Smooth muscle cell of the brain vasculature (primary cell): ENCODE data around the gene PDE6A.
A peak's percentile ranks its signal among the peaks of the same experiment; 100 is the strongest.

ENCODE experiments used
- DNase-seq: peaks from one replicate; pipeline ENCODE4 v3.0.0-alpha.2; 2012; ENCODE audit warnings: low read depth, low spot score

Gene PDE6A

DNA sequence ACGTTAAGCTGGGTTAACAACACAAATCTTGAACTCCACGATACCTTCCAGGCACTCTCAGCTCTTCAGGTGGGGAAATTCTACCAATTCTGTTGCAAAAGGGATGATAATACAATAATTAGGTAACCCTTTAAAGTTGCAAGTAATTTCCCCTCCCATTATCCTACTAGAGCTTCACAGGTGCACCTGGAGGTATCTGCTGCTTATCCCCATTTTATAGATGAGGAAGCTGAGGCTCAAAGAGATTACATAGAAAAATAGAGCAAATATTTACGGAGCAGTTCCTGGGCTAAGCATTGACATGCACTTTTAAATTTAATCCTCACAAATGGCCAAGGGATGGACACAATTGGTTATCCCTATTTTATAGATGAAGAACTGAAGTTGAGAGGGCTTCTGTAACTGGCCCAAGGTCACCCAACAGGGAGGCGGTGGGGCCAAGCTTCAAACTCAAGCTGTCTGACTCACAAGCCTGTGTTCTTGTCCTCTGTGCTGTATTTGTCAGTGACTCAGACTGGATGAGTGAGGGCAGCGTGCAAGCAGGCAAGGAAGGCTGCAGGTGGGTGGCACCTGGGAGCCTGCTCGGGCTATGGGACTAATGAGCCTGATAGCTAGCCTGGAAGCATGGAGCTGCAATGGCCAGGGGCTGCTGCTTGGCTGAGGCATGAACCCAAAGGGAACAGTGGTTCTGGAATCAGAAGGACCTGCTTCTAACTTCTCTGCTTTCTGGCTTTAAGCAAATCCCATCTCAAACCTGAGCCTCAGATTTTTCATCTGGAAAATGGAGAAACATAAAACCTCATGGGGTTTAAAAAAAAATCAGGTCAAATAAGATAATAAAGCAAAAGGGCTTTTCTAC is 105.5 kb downstream of the PDE6A start:
- DNase-seq: no peak

DNA sequence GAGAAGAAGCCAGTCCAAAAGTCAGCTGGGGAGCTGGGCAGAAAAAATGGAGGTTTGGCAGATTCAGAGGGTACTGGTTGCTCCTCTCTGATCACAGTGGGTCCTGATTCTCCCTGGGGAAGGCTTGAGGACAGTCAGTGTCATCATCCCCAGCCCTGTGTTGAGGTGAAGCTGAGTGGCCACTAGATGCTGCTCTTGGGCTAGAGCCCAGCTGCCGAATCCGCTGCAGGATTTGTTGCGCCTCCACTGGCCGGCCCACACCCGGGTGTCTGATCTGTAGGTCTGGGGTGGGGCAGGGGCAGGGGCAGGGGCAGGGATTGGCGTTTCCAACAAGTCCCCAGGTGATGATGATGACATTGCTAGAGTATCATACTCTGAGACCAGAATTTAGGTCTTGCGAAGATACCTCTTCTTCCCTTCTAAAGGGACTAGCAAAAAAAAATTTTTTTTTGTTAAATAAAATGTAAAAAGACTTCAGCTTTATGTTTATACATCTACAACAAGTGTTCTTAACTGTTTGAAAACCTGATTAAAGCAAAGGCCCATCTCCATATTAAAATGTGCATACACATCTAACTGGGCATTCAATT is 106.8 kb downstream of the PDE6A start:
- DNase-seq: no peak

DNA sequence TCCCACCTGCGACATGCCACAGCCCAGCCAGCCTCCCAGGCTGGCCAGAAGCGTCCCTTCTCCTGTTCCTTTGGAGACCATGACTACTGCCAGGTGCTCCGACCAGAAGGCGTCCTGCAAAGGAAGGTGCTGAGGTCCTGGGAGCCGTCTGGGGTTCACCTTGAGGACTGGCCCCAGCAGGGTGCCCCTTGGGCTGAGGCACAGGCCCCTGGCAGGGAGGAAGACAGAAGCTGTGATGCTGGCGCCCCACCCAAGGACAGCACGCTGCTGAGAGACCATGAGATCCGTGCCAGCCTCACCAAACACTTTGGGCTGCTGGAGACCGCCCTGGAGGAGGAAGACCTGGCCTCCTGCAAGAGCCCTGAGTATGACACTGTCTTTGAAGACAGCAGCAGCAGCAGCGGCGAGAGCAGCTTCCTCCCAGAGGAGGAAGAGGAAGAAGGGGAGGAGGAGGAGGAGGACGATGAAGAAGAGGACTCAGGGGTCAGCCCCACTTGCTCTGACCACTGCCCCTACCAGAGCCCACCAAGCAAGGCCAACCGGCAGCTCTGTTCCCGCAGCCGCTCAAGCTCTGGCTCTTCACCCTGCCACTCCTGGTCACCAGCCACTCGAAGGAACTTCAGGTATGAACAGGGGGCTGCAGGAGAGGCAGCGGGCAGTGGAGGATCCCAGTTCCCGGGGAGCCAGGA is 108.0 kb downstream of the PDE6A start:
- DNase-seq: no peak

DNA sequence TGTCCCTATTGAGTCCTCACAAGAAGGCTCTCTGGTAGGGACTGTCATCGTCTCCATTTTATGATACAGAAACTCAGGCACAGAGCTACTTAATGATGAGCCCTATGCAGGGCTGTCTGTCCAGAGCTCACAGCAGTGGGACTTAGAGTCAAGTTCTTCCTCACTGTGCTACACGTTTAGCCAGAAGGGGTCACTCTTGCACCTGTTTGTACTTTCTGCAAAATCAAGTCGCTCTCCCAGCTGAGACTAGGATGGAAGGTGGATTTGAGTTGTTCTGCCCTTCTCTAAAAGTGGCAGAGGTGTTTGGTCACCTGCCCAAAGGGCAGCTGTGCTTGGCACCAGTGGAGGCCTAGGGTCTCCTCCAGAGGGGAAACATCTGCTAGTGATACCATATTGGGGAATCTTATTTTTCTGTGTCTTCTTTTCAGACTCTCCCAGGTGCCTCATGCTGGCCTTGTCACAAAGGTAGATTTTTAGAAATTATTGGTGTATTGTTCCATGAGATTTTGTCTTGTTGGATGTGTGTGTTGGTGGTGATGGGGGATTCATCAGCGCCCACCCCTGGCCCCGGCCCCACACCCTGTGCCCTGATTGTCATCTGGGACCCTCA is 110.2 kb downstream of the PDE6A start:
- peak; percentile 87 for DNase-seq

DNA sequence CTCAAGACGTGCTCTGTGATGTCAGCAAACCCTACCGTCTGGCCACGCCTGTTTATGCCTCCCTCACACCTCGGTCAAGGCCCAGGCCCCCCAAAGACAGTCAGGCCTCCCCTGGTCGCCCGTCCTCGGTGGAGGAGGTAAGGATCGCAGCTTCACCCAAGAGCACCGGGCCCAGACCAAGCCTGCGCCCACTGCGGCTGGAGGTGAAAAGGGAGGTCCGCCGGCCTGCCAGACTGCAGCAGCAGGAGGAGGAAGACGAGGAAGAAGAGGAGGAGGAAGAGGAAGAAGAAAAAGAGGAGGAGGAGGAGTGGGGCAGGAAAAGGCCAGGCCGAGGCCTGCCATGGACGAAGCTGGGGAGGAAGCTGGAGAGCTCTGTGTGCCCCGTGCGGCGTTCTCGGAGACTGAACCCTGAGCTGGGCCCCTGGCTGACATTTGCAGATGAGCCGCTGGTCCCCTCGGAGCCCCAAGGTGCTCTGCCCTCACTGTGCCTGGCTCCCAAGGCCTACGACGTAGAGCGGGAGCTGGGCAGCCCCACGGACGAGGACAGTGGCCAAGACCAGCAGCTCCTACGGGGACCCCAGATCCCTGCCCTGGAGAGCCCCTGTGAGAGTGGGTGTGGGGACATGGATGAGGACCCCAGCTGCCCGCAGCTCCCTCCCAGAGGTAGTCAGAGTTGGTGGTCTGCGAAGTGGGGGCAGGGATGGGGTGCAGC is 111.3 kb downstream of the PDE6A start:
- DNase-seq: no peak

DNA sequence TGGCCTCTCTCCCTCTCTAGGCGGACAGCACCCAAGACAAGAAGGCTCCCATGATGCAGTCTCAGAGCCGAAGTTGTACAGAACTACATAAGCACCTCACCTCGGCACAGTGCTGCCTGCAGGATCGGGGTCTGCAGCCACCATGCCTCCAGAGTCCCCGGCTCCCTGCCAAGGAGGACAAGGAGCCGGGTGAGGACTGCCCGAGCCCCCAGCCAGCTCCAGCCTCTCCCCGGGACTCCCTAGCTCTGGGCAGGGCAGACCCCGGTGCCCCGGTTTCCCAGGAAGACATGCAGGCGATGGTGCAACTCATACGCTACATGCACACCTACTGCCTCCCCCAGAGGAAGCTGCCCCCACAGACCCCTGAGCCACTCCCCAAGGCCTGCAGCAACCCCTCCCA is 112.0 kb downstream of the PDE6A start:
- no peak for DNase-seq

DNA sequence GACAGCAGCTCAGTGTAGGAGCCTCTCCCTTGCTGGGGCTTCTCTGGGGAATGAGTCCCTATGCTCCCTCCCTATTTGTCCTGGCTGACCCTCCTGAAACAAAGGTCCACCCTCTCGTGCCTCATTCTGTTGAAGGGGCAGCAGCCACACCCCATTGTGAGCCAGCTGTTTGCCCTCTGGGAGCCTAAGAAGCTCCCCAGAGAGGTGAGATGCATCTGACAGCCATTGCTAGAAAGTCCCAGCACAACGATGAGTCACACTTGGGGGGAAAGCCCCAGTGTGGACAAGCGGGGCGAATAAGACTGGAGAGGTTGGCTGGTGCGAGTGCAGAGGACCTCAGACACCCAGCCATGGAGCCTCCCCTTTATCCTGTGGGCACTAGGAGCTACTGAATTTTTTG is 113.1 kb downstream of the PDE6A start:
- DNase-seq: no peak

DNA sequence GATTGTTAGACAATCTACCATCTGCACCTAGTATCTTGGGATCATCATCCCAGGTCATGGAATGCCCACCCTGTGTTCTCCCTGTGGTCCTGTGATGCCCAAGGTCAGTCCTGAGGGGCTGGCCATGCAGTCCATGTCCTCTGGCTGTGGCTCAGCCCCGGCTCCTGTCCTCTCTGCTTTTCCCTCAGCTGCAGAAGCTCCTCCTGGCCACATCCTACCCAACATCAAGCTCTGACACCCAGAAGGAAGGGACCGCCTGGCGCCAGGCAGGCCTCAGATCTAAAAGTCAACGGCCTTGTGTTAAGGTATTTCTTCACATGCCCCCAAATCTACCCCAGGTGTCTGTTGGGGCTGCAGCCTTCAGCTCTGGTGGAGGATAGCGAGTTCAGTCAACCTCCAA is 114.0 kb downstream of the PDE6A start:
- DNase-seq: no peak

DNA sequence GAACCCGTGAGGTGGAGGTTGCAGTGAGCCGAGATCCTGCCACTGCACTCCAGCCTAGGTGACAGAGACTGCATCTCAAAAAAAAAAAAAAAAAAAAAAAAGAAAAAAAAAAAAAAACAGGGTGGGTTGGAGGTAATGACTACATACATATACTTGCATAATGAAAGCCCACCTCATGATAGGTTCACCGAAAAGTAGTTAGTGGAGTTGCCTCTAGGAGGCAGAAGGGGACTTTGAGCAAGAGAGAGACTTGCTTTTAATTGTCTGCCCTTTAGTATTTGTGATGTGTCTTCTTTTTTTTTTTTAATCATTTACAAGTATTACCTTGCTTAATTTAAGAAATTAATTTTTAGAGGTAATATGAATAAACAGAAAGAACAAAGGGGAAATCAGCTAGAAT is 114.6 kb downstream of the PDE6A start:
- DNase-seq: no peak

DNA sequence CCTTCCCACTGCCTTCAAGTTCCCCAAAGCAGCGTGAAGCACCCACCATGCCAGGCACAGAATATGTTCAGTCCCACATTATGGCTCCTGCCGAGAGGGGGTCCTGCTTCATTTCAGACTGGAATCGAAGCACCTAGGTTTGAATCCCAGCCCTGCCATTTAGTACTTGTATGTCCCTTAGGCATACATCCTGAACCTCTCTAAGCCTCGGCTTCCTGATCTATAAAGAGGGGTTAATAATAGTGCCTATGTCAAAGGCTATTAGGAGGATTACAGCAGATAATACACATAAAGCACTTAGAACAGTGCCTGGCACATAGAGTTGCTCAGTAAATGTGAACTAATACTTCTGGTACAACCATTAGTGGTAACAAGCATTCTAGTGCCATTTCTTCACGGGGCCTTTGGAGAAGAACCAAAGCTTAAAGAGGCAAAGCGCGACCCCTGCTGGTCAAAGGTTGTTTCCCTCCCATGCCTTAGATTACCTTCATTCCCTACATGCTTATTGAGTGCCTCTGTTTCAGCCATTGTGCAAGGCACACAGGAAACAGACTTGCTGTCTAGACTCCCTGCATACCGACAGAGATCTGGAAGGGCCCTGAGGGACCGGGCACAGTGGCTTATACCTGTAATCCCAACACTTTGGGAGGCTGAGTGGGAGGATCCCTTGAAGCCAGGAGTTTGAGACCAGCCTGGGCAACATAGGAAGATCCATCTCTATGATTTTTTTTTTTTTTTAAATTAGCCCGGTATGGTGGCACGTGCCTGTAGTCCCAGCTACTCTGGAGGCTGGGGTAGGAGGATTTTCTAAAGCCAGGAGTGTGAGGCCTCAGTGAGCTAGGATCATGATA is 116.2 kb downstream of the PDE6A start:
- peak; percentile 87 for DNase-seq

DNA sequence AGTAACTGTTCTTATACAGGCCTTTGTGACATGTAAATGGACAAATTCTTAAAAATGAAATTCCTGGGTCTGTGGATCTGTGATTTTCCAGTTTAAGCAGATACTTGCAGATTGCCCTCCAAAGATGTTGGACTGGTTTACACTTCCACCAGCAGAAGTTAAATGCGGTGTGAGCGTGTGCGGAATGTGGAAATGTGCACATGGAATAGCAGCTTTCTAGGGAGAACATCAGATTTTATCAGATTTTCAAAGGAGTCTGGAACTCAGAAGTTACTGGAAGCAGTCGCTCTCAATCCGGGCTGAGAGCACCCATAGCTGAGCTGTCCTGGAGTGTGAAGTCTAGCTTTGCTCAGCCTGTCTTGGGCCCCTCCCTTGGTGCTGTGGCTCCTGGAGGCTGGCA is 117.0 kb downstream of the PDE6A start:
- no peak for DNase-seq

DNA sequence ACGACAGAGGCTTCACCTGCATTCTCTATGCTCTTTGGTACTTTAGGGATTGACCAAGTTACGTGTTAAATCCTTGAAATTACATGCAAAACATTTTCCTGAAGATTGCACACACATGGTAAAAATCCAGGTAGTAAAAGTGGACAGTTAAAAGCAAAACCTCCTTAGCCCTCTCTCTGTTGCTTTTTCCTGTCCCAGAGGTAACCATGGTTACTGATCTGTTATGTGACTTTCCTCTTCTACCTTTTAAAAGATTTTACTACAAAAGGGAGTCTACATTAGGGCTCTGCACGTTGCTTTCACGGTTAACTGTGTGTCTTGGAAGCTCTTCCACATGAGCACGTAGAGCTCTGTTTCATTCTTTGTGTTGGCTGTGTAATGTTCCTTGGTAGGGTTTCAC is 117.5 kb downstream of the PDE6A start:
- no peak for DNase-seq

DNA sequence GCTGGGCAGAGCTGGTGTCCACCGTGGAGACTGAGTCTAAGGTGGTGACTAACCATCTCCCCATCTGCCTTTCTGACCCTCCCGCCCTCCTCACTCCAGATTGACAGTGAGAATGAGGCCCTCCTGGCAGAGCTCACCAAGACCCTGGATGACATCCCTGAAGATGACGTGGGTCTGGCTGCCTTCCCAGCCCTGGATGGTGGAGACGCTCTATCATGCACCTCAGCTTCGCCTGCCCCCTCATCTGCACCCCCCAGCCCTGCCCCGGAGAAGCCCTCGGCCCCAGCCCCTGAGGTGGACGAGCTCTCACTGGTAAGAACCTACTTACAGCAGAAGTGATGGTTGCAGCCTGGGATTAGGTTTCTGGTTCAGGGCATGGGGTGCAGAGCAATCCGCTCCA is 118.0 kb downstream of the PDE6A start:
- no peak for DNase-seq

DNA sequence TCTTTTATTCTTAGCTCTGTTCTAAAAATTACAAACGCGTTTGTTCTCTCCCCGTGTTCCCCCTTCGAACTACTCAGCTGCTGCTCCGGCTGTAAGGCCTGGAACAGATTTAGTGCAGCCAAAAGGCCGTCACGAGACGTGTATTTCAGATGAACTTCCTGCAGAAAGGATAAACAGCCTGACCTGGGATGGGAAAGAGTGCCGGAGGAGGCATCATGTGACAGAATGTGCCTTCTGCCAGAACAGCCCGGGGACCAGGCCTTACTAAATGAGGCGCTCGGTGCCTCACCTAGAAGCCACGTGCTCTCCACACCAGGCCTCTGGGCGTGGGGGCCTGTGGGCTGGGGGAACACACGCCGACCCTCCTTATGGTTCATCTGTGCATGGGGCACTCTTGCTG is 119.7 kb downstream of the PDE6A start:
- no peak for DNase-seq

DNA sequence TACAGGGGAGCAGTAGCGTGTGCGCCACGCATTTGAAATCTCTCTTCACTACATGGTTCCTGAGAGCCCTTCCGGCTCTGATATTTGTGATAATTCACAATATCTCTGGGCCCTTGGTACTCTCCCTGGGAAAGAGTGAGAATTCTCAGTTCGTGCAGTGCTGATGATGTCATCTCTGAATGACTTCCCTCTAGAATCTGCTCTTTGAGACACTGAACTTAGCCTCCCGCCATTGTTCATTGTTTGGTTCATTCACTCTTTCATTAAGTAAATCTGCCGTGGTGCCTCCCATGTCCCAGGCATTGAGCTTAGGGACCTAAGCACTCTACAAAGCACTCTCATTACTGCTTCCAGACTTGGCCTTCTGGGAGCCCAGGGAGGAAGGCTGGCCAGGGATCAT is 120.5 kb downstream of the PDE6A start:
- DNase-seq: no peak

DNA sequence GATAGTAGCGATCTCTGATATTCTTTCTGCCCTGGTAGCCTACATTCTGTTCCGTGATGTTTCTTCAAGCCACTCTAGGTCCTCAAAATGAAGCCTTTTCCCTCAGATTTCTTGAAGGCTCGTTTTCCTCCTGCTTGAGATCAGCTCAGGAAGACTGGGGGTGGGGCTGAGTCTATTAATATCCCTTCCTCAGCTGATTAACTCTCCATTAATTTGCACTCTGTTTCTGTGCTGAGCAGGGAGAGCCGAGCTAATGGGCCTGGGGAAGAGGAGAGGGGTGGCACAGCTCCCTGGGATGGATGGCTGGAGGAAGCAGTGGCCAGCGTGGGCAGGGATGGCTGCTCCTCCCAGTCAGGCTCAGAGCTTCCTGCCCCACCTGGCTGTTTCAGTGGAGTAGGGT is 121.2 kb downstream of the PDE6A start:
- no peak for DNase-seq

DNA sequence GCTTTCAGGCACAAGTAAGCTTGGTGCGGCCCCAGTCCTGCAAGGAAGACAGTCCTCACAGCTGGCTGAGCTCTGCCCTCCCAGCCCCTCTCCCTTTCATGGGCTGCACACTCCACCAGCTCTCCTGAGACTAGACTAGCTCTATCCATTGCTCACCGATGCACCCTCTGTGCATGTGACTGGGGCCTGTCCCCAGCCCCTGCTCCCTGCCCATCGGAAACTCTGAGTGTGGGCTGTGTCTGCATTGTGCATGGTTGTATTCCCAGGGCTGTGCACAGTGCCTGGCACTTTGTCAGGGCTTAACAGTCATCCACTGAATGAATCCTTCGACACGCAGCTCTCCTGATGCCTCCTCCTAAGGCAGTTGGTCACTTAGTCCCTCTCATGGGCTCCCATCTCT is 122.3 kb downstream of the PDE6A start:
- DNase-seq: no peak

DNA sequence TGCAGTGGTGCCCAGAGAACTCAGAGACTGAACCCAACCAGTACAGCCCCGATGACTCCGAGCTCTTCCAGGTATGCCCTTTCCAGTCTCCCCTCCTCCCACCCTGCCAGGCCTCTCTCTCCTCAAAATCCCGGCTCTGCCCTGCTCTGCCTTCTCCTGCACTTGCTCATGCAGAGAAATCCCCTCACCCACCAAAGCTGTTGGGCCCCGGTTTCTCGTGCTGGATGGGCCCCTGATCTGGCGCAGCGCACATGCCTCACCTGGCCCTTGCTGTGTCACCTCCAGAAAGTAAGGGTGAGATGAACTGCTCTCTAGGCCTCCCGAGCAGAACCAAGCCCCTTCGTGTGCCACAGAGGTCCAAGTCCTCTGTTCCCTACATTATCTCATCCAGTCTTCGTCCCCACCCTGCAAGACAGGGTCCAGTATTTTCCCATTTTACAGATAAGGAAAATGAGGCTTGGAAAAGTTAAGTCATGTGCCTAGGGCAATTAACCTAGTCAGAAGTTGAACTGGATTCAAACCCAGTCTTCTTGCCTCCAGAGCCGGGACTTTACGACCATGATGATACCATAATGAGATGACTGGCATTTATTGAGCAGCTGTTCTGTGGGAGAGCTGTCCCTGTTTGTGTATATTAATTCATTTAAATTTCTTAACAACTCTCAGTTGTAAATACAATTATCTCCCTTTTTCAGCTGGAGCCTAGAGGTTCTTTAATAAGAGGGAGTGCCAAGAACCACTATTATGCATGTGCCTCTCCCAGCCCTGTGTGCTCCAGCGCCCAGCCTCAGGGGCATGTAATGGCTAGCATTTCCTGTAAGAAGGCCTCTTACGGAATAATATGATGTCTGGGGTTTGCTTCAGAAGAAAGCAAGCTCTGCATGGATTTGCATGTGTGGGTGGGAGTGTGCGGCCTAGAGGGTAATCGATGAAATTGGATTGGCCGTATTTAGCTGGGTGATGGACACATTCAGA is 123.8 kb downstream of the PDE6A start:
- no peak for DNase-seq

DNA sequence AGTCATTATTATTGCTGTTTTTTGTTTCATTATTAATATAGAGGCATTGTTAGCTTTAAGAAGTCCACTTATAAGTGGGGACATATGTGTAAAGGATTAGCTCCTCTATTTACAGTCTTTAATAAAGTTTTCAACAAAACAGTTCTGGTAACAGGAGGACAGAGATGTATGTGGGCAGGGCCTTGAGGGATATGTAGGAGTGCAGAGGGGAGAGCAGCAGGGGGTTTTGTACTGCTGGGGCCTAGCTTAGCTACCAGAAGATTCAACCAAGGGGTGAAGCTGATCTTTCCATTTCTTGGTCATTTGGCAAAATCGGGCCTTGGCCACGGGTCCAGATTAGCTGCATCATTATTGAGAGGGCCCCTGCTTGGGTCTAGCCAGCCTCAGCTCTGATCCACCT is 124.6 kb downstream of the PDE6A start:
- no peak for DNase-seq

DNA sequence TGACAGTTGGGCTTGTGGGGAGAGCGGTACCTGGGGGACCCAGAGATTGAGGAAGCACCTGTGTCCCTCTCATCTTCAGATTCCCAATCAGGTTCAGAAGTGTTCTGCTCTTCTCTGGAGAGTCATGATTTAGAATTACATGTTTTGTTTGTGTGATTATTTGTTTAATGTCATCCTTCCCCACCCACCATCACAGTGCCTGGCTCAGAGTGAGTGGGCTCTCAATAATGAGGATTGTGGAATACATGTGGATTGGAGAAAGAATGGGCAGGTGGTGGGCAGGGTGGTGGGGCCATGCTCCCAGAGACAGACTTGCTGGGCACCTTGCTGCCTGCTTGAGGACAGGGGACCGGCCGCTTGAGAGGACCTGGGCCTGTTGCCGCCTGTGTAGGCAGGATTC is 126.5 kb downstream of the PDE6A start:
- no peak for DNase-seq
